Measurements from ENCODE around the gene YDJC. TPM values are rescaled to one million over a fixed set of nuclear protein-coding genes. Genes with fewer than 3 reads are reported as not detected.

YDJC gene
- total and polyA plus RNA-seq, 9 of the 15 experiments (the other 6 are each of a cell fraction or from before 2014, with no cell fraction given): 13.5 to 871 (median 164) TPM

DNA sequence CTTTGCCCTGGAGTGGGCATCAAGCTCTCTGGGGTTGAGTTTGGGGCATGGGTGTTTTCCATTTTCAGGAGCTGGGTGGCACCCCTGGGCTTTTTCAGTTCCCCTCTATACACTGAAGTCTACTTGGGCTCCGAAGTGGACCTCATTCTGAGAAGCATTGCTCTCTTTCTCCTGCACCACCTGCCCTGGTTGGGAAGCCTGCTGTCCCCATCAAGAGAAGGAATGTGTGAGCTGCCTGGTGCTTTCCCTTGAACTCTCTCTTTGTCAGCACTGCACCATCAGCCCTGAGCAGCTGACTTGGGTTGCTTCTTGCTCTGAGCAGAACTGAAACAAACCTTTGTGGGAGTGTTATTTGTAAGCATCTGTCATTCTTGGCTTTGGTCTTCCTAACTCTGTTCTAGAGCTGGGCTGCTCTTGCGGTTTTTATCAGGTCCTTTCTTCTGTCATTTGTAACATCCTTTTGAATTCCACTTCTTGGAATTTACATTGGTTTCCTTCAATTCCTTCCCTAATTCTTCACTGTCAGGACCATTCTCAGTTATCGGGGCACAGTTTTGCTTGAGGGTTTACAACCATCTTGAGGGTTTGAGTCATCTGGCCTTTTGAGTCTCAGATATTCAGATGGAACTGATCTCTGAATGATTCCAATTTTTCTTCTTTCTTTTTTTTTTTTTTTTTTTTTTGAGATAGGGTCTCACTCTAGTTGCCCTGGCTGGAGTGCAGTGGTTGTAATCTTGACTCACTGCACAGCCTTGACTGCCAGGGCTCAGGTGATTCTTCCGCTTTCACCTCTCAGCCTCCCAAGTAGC lies 41.8 kb downstream of the YDJC start (continued):
- TF ChIP-seq BMI1 (IDR thresholded peaks at IDR 0.05; ENCODE audit: low read length) (no peak), PHF8 (IDR thresholded peaks at IDR 0.05; ENCODE audit: borderline replicate concordance, low read length) (no peak), SP1 (CRISPR knock-in tag; IDR thresholded peaks at IDR 0.05) (no peak), ZNF584 (CRISPR knock-in tag; IDR thresholded peaks at IDR 0.05; ENCODE audit: low read depth) (peak; percentile 64; the same call in 1 of the 2 replicates), ZNF263 (CRISPR knock-in tag; IDR thresholded peaks at IDR 0.05; ENCODE audit: borderline replicate concordance) (0 out of 2 replicates have a peak, but pooled peaks have one; percentile 7), JUND (IDR thresholded peaks at IDR 0.05; ENCODE audit: borderline replicate concordance, low read depth, low read length) (peak; percentile 80), JUND (tag; IDR thresholded peaks at IDR 0.05; ENCODE audit: borderline replicate concordance, low read depth, low read length) (peak; percentile 81; the same call in 2 of the 3 replicates), ARHGAP35 (IDR thresholded peaks at IDR 0.05; ENCODE audit: partially characterized antibody) (no peak), FOSL1 (tag; conservative IDR thresholded peaks at IDR 0.05) (peak; percentile 94), ZNF668 (CRISPR knock-in tag; IDR thresholded peaks at IDR 0.05) (no peak), U2AF2 (optimal IDR thresholded peaks at IDR 0.05; ENCODE audit: low read depth, low read length) (no peak), ZNF589 (CRISPR knock-in tag; IDR thresholded peaks at IDR 0.05; ENCODE audit: low read depth) (peak; percentile 89), LEF1 (IDR thresholded peaks at IDR 0.05) (no peak), CBFB (CRISPR knock-in tag; IDR thresholded peaks at IDR 0.05) (no peak), CC2D1A (IDR thresholded peaks at IDR 0.05) (no peak), POLR2AphosphoS2 (IDR thresholded peaks at IDR 0.05; ENCODE audit: low read length) (no peak)
- TF ChIP-seq, protein P1, sequence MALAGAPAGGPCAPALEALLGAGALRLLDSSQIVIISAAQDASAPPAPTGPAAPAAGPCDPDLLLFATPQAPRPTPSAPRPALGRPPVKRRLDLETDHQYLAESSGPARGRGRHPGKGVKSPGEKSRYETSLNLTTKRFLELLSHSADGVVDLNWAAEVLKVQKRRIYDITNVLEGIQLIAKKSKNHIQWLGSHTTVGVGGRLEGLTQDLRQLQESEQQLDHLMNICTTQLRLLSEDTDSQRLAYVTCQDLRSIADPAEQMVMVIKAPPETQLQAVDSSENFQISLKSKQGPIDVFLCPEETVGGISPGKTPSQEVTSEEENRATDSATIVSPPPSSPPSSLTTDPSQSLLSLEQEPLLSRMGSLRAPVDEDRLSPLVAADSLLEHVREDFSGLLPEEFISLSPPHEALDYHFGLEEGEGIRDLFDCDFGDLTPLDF (CRISPR knock-in tag; IDR thresholded peaks at IDR 0.05): no peak
- TF ChIP-seq, protein P2, sequence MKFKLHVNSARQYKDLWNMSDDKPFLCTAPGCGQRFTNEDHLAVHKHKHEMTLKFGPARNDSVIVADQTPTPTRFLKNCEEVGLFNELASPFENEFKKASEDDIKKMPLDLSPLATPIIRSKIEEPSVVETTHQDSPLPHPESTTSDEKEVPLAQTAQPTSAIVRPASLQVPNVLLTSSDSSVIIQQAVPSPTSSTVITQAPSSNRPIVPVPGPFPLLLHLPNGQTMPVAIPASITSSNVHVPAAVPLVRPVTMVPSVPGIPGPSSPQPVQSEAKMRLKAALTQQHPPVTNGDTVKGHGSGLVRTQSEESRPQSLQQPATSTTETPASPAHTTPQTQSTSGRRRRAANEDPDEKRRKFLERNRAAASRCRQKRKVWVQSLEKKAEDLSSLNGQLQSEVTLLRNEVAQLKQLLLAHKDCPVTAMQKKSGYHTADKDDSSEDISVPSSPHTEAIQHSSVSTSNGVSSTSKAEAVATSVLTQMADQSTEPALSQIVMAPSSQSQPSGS (CRISPR knock-in tag; IDR thresholded peaks at IDR 0.05): no peak
- TF ChIP-seq, protein P3, sequence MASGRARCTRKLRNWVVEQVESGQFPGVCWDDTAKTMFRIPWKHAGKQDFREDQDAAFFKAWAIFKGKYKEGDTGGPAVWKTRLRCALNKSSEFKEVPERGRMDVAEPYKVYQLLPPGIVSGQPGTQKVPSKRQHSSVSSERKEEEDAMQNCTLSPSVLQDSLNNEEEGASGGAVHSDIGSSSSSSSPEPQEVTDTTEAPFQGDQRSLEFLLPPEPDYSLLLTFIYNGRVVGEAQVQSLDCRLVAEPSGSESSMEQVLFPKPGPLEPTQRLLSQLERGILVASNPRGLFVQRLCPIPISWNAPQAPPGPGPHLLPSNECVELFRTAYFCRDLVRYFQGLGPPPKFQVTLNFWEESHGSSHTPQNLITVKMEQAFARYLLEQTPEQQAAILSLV (tag; IDR thresholded peaks at IDR 0.05): no peak
- TF ChIP-seq, protein P4, sequence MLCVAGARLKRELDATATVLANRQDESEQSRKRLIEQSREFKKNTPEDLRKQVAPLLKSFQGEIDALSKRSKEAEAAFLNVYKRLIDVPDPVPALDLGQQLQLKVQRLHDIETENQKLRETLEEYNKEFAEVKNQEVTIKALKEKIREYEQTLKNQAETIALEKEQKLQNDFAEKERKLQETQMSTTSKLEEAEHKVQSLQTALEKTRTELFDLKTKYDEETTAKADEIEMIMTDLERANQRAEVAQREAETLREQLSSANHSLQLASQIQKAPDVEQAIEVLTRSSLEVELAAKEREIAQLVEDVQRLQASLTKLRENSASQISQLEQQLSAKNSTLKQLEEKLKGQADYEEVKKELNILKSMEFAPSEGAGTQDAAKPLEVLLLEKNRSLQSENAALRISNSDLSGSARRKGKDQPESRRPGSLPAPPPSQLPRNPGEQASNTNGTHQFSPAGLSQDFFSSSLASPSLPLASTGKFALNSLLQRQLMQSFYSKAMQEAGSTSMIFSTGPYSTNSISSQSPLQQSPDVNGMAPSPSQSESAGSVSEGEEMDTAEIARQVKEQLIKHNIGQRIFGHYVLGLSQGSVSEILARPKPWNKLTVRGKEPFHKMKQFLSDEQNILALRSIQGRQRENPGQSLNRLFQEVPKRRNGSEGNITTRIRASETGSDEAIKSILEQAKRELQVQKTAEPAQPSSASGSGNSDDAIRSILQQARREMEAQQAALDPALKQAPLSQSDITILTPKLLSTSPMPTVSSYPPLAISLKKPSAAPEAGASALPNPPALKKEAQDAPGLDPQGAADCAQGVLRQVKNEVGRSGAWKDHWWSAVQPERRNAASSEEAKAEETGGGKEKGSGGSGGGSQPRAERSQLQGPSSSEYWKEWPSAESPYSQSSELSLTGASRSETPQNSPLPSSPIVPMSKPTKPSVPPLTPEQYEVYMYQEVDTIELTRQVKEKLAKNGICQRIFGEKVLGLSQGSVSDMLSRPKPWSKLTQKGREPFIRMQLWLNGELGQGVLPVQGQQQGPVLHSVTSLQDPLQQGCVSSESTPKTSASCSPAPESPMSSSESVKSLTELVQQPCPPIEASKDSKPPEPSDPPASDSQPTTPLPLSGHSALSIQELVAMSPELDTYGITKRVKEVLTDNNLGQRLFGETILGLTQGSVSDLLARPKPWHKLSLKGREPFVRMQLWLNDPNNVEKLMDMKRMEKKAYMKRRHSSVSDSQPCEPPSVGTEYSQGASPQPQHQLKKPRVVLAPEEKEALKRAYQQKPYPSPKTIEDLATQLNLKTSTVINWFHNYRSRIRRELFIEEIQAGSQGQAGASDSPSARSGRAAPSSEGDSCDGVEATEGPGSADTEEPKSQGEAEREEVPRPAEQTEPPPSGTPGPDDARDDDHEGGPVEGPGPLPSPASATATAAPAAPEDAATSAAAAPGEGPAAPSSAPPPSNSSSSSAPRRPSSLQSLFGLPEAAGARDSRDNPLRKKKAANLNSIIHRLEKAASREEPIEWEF (CRISPR knock-in tag; IDR thresholded peaks at IDR 0.05): no peak

Measured in K562 (cell line).